Measurements from ENCODE around the gene NQO2.

DNA sequence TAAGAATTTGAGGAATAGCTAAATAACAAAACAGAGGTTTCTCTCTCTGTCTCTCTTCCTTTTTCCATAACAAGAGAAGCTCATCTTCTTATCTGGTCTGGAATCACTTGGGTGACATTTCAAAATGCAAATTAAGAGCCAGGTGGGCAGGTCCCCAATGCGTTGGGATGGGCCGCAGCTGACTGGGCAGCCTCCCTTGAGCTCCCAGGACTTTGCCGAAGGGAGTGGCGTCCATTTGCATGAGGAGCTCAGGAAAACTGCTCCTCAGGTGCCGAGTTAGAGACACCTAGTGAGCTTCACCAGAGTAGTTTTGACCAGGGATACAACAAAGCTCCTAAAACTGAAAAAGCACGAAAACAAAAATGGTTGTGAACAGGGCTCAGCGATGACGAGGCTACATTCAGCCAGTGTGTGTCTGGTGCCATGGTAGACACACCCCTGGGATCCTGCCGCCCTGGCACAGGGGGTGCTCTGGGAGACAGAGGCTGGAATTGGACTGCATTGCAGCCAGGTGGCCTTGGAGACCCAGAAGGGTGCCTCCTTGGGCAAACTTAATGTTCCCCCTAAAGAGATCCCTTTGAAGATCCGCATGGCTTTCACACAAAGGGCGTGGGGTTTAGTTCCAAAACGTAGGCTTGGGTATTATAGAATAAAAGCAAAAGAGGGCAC, 14.8 kb upstream of the NQO2 start:
- TF ChIP-seq TSC22D2 (CRISPR knock-in tag; IDR thresholded peaks at IDR 0.05; ENCODE audit: borderline replicate concordance) (no peak), ZSCAN21 (CRISPR knock-in tag; IDR thresholded peaks at IDR 0.05; ENCODE audit: borderline replicate concordance) (no peak), ZKSCAN1 (IDR thresholded peaks at IDR 0.05; ENCODE audit: low read length) (no peak), NR3C1 (CRISPR knock-in tag; IDR thresholded peaks at IDR 0.05) (no peak), JDP2 (CRISPR knock-in tag; IDR thresholded peaks at IDR 0.05; ENCODE audit: borderline replicate concordance) (no peak), RELA (CRISPR knock-in tag; IDR thresholded peaks at IDR 0.05) (no peak), ZNF274 (CRISPR knock-in tag; IDR thresholded peaks at IDR 0.05) (no peak), POLR2AphosphoS5 (IDR thresholded peaks at IDR 0.05; ENCODE audit: low read depth, low read length) (no peak)
- TF ChIP-seq, protein P1, sequence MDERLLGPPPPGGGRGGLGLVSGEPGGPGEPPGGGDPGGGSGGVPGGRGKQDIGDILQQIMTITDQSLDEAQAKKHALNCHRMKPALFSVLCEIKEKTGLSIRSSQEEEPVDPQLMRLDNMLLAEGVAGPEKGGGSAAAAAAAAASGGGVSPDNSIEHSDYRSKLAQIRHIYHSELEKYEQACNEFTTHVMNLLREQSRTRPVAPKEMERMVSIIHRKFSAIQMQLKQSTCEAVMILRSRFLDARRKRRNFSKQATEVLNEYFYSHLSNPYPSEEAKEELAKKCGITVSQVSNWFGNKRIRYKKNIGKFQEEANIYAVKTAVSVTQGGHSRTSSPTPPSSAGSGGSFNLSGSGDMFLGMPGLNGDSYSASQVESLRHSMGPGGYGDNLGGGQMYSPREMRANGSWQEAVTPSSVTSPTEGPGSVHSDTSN (CRISPR knock-in tag; IDR thresholded peaks at IDR 0.05) = no peak
